ENCODE measurements around the gene HK3. TPM values are rescaled to one million over a fixed set of nuclear protein-coding genes. Genes with fewer than 3 reads are reported as not detected.
"Not testable (repeated sequence)": the region's sequence is repeated elsewhere in the genome, so short reads cannot be mapped to it uniquely, and the experiment has no call there.

HK3 gene
- total RNA-seq, 1 experiment from 2014 or later: not detected

DNA sequence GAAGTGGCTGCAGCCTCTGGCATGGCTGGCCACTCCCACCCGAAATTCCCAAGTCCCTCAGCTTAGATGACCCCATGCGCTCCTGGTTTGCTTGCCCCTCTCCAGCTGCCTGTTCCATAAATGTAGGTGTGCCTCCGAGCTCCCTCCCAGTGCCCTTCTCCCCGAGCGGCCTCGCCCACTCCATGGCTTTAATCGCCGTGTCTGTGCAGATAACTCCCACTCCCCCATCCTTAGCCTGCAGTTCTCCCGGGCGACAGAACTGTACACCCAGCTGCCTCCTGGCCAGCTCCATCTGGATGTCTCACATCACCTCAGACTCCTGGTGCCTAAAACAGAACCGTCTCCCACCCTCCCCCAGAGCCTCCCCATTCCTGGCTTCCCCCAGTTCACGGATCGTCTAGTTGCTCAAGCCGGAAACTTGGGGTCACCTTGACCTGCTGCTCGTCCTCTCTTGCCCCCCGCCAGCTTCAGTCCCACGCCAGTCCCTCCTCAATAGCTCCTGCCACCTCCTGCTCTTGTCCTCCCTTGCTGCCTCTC is 24.1 kb downstream of the HK3 start:
- Histone ChIP-seq H3K9me3 (replicated peaks) (no peaks in the 10 kb centered on the region), H3K4me1 (replicated peaks) (no peaks in the 10 kb centered on the region), H3K27ac (no peak overlapping the region), H3K36me3 (no peaks in the 10 kb centered on the region), H3K4me3 (no peak overlapping the region), H3K27me3 (replicated peaks) (peaks cover 74% of the 10 kb centered on the region)
- no peak for DNase-seq (ENCODE audit: low read depth in 1 of 2, low spot score in 2 of 2)

DNA sequence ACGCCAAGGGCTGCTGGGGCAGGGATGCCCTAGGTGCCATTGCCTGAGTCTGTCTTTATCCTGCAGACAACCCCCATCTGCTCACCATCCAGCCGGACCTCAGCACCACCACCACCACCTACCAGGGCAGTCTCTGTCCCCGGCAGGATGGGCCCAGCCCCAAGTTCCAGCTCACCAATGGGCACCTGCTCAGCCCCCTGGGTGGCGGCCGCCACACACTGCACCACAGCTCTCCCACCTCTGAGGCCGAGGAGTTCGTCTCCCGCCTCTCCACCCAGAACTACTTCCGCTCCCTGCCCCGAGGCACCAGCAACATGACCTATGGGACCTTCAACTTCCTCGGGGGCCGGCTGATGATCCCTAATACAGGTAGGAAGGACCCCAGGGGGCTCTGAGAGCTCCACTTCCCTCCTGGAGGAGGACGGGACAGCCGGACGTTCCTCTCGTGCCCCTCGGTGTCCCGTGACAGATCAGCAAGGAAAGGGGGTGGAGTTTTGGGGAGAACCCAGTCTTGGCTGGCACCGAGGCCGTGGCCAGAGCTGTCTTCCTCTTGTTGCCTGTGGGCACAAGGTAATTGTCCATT is 24.9 kb downstream of the HK3 start:
- no peaks in the 10 kb centered on the region for H3K9me3 ChIP-seq (replicated peaks)
- no peaks in the 10 kb centered on the region for H3K4me1 ChIP-seq (replicated peaks)
- no peak for DNase-seq (ENCODE audit: low read depth in 1 of 2, low spot score in 2 of 2)
- no peaks in the 10 kb centered on the region for H3K36me3 ChIP-seq
- H3K27me3 ChIP-seq (replicated peaks): peaks cover 69% of the 10 kb centered on the region
- no peak overlapping the region for H3K27ac ChIP-seq
- no peak overlapping the region for H3K4me3 ChIP-seq

DNA sequence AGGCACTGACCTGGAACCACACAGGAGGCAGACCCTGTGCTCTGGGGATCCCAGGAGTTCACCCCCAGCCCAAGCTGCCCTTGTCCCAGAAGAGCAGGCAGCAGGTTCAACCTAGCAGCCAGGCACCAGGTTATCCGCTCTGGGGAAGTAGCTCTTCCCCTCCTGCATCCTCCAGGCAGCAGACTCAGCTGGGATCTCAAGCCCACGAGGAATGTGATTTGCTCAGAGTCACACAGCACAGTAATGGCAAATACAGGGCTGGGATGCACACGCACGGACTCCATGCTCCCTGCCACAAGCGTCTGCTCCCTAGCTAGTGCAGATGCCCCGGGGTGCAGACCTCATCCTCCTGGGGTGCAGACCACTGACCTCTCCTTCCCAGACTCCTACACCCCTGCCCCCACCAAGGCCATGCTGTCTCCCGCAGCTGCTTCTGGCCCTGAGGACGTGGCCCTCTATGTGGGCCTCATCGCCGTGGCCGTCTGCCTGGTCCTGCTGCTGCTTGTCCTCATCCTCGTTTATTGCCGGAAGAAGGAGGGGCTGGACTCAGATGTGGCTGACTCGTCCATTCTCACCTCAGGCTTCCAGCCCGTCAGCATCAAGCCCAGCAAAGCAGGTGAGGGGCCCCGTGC is 25.5 kb downstream of the HK3 start:
- DNase-seq (ENCODE audit: low read depth in 1 of 2, low spot score in 2 of 2): no peak
- Histone ChIP-seq H3K4me3 (no peak overlapping the region), H3K27me3 (replicated peaks) (peaks cover 63% of the 10 kb centered on the region)

DNA sequence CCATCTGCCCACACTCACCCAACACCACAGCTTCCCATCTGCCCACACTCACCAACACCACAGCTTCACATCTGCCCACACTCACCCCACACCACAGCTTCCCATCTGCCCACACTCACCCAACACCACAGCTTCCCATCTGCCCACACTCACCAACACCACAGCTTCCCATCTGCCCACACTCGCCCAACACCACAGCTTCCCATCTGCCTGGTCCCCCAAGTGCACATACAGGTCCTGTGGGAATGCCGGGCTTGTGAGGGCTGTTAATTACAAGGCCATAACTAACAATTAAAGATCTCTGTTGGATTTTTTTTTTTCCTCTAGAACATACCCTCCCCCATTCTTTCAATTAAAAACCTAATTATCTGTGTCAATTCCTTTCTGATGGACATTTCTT is 26.1 kb downstream of the HK3 start:
- not testable (repeated sequence) for DNase-seq (ENCODE audit: low read depth in 1 of 2, low spot score in 2 of 2); H3K27ac ChIP-seq; H3K36me3 ChIP-seq; H3K4me3 ChIP-seq; H3K9me3 ChIP-seq (replicated peaks); H3K4me1 ChIP-seq (replicated peaks)
- peaks cover 60% of the 10 kb centered on the region for H3K27me3 ChIP-seq (replicated peaks)

More for the DNA sequence above, 25.5 kb downstream of the HK3 start:
- Histone ChIP-seq H3K9me3 (replicated peaks) (no peaks in the 10 kb centered on the region), H3K36me3 (no peaks in the 10 kb centered on the region), H3K4me1 (replicated peaks) (no peaks in the 10 kb centered on the region), H3K27ac (no peak overlapping the region)

DNA sequence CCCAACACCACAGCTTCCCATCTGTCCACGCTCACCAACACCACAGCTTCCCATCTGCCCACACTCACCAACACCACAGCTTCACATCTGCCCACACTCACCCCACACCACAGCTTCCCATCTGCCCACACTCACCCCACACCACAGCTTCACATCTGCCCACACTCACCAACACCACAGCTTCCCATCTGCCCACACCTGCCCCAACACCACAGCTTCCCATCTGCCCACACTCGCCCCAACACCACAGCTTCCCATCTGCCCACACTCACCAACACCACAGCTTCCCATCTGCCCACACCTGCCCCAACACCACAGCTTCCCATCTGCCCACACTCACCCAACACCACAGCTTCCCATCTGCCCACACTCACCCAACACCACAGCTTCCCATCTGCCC is 26.6 kb downstream of the HK3 start:
- H3K4me1 ChIP-seq (replicated peaks); DNase-seq (ENCODE audit: low read depth in 1 of 2, low spot score in 2 of 2); H3K36me3 ChIP-seq; H3K27ac ChIP-seq; H3K9me3 ChIP-seq (replicated peaks); H3K4me3 ChIP-seq: not testable (repeated sequence)
- peaks cover 59% of the 10 kb centered on the region for H3K27me3 ChIP-seq (replicated peaks)

DNA sequence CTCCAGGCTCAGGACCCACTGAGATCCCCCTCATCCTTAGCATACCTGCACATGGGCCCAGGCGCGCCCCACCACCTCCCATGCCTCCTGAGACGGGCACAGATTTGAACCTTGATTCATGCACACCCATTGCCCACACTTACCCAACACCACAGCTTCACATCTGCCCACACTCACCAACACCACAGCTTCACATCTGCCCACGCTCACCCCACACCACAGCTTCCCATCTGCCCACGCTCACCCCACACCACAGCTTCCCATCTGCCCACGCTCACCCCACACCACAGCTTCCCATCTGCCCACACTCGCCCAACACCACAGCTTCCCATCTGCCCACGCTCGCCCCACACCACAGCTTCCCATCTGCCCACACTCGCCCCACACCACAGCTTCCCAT is 28.5 kb downstream of the HK3 start:
- H3K4me1 ChIP-seq (replicated peaks); H3K36me3 ChIP-seq; H3K4me3 ChIP-seq; DNase-seq (ENCODE audit: low read depth in 1 of 2, low spot score in 2 of 2); H3K9me3 ChIP-seq (replicated peaks); H3K27ac ChIP-seq: not testable (repeated sequence)
- H3K27me3 ChIP-seq (replicated peaks): peaks cover 59% of the 10 kb centered on the region

DNA sequence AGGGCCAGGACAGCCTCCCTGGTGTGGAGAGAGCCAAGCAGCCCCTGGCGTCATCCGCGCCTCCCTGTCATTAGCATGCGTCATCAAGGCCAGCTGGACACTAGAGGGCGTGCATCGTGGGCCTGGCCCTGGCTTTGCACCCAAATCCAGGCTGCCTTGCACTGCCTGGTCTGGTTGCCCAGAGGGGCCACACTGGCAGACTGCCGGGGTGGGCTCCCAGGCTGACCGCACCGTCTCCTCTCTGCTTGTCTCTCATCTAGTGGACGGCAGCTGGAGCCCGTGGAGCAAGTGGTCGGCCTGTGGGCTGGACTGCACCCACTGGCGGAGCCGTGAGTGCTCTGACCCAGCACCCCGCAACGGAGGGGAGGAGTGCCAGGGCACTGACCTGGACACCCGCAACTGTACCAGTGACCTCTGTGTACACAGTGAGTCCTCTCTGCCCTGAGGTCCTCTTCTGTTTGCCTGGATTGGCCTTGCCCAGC is 29.0 kb downstream of the HK3 start:
- Histone ChIP-seq H3K27ac (no peak overlapping the region), H3K4me1 (replicated peaks) (no peaks in the 10 kb centered on the region), H3K4me3 (no peak overlapping the region), H3K36me3 (no peaks in the 10 kb centered on the region), H3K27me3 (replicated peaks) (peaks cover 59% of the 10 kb centered on the region), H3K9me3 (replicated peaks) (no peaks in the 10 kb centered on the region)
- DNase-seq (ENCODE audit: low read depth in 1 of 2, low spot score in 2 of 2): peak; percentile 60 to 81

DNA sequence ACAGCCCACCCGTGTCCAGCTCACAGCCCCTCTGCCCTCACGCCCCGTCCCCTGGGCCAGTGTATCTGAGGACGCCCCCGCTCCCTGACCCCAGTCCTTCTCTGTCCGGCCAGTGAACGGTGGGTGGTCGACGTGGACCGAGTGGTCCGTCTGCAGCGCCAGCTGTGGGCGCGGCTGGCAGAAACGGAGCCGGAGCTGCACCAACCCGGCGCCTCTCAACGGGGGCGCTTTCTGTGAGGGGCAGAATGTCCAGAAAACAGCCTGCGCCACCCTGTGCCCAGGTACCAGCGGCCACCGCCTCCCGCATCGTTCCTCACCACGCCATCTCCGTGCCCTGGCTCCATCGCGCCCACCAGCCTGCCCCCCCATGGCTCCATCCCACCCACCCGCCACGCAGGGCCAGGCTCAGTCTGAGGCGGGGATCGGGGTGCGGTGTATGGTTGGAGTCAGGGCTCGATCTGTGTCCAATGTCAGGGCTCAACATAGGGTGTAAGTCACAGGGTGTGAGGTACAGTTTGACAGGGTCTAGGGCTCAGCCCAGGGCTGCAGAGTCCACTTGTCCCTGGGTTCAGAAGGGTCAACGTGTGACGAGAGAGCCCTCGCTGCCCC is 29.5 kb downstream of the HK3 start:
- no peak for DNase-seq (ENCODE audit: low read depth in 1 of 2, low spot score in 2 of 2)
- no peak overlapping the region for H3K27ac ChIP-seq
- H3K27me3 ChIP-seq (replicated peaks): peaks cover 59% of the 10 kb centered on the region
- H3K4me3 ChIP-seq: no peak overlapping the region
- H3K36me3 ChIP-seq: no peaks in the 10 kb centered on the region
- H3K4me1 ChIP-seq (replicated peaks): no peaks in the 10 kb centered on the region
- no peaks in the 10 kb centered on the region for H3K9me3 ChIP-seq (replicated peaks)

DNA sequence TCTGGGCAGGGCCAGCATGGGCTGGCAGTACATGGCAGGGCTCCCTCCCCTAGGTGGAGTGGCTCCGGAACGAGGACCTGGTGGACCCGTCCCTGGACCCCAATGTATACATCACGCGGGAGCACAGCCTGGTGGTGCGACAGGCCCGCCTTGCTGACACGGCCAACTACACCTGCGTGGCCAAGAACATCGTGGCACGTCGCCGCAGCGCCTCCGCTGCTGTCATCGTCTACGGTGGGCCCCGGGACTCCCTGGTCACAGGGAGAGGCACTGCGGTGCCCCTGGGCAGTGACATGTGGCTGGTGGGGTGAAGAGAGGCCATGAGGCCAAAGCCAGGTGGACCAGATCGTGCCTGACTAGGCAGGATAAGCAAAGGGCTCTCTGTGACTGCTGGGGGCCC is 30.4 kb downstream of the HK3 start:
- Histone ChIP-seq H3K27me3 (replicated peaks) (peaks cover 59% of the 10 kb centered on the region), H3K4me3 (no peak overlapping the region), H3K27ac (no peak overlapping the region), H3K9me3 (replicated peaks) (no peaks in the 10 kb centered on the region), H3K4me1 (replicated peaks) (no peaks in the 10 kb centered on the region), H3K36me3 (no peaks in the 10 kb centered on the region)
- no peak for DNase-seq (ENCODE audit: low read depth in 1 of 2, low spot score in 2 of 2)

DNA sequence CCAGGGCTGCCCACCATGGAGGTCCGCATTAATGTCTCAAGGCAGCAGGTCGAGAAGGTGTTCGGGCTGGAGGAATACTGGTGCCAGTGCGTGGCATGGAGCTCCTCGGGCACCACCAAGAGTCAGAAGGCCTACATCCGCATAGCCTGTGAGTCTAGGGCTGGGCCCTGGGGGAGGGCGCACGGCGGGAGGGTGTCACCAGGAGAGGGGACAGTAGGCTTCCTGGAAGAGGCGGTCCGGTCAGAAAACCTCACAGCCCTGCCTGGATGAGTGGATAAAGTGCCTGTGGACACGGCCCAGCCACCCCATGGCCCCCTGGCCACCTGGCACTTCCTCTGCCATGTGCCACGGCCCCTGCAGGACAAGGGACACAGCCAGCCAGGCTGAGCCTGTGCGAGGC is 31.0 kb downstream of the HK3 start:
- Histone ChIP-seq H3K27me3 (replicated peaks) (peaks cover 57% of the 10 kb centered on the region), H3K36me3 (no peaks in the 10 kb centered on the region), H3K4me3 (no peak overlapping the region), H3K9me3 (replicated peaks) (no peaks in the 10 kb centered on the region), H3K27ac (no peak overlapping the region), H3K4me1 (replicated peaks) (no peaks in the 10 kb centered on the region)
- DNase-seq (ENCODE audit: low read depth in 1 of 2, low spot score in 2 of 2): no peak

DNA sequence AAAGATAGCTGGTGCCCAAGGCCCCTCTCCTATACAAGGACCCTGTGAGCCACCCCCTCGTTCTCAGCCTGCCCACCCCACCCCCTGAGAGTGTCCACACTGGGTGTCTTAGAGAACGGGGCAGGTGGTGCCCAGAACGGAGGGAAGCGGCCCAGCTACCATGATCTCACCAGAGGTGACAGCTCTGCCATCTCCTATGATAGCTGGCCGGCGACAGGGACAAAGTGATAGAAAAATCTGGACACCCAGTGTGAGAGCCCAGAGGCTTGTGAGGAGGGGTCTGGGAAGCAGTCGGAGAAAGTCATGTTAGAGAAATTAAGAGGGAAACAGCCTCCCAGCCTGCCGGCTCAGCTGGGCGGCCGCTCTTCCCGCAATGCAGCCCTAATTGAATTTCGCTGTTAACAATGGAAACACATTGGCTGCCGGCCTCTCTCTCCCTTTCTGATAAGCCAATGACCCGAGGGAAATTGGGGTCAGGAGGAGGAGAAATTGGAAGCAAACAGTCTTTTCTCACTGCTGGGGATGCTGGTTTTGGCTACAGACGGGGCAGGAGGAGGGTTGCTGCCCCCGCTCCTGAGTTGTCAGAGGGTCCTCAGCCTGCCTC is 32.3 kb downstream of the HK3 start:
- Histone ChIP-seq H3K27me3 (replicated peaks) (peaks cover 70% of the 10 kb centered on the region), H3K4me3 (no peak overlapping the region), H3K36me3 (no peaks in the 10 kb centered on the region), H3K4me1 (replicated peaks) (no peaks in the 10 kb centered on the region), H3K9me3 (replicated peaks) (no peaks in the 10 kb centered on the region), H3K27ac (no peak overlapping the region)
- DNase-seq (ENCODE audit: low read depth in 1 of 2, low spot score in 2 of 2): no peak

DNA sequence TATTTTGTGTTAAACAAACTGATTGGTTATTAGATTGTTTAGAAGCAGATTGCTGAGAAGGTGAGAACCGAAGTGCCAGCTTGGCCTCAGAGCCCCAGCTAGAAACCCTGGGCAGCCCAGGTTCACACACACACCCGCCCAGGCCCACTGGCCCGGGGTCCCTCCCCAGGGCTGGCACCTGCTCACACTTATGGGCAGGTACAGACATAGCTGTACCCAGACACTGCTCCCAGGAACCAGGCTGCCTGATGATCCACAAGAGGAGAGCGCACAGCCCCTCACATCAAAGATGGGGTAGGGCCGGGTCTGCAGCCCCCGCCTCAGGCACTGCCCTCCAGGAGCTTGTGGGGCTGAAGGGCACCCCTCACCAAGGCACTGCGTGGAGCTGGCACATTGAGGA is 33.2 kb downstream of the HK3 start:
- no peak for DNase-seq (ENCODE audit: low read depth in 1 of 2, low spot score in 2 of 2)
- H3K27me3 ChIP-seq (replicated peaks): peaks cover 76% of the 10 kb centered on the region
- H3K4me1 ChIP-seq (replicated peaks): no peaks in the 10 kb centered on the region
- H3K27ac ChIP-seq: no peak overlapping the region
- no peaks in the 10 kb centered on the region for H3K36me3 ChIP-seq
- no peaks in the 10 kb centered on the region for H3K9me3 ChIP-seq (replicated peaks)
- no peak overlapping the region for H3K4me3 ChIP-seq

DNA sequence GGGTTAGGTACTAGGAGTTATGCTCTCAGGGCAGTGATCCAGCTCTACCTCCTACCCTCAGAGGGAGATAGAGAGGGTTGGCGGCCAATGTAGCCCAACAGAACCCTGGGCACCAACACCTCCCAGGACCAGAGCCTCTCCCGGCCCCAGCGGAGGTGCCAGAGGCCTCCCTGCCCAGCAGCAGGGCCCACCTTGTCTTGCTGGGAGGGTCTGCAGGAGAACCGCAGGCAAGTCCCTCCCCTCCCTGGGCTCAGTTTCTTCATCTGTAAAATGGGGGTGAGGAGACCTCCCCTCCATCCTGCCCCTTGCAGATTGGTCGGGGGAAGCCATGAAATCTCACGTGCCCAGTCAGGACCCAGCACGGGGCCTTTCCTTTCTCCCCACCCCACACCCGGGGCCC is 34.4 kb downstream of the HK3 start:
- Histone ChIP-seq H3K27ac (no peak overlapping the region), H3K36me3 (no peaks in the 10 kb centered on the region), H3K4me3 (no peak overlapping the region), H3K4me1 (replicated peaks) (no peaks in the 10 kb centered on the region), H3K27me3 (replicated peaks) (peaks cover 80% of the 10 kb centered on the region), H3K9me3 (replicated peaks) (no peaks in the 10 kb centered on the region)
- DNase-seq (ENCODE audit: low read depth in 1 of 2, low spot score in 2 of 2): no peak

DNA sequence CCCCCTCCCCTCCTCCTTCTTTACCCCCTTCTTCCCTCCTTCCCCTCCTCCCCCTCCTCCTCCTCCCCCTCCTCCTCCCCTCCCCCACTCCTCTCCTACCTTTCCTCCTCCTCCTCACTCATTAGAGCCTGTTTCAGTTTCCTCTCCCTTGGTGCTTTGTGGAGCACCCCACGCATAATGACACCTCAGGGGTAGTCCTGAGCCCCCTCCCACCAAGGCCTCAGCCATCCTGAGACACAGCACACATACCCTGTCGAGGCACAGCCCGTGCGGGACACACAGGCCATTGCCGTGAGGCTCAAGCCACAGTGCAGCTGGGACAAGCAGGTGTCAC is 35.4 kb downstream of the HK3 start:
- no peaks in the 10 kb centered on the region for H3K36me3 ChIP-seq
- no peak overlapping the region for H3K27ac ChIP-seq
- no peak overlapping the region for H3K4me3 ChIP-seq
- no peaks in the 10 kb centered on the region for H3K9me3 ChIP-seq (replicated peaks)
- H3K27me3 ChIP-seq (replicated peaks): peaks cover 81% of the 10 kb centered on the region
- no peaks in the 10 kb centered on the region for H3K4me1 ChIP-seq (replicated peaks)
- no peak for DNase-seq (ENCODE audit: low read depth in 1 of 2, low spot score in 2 of 2)
